SK-N-MC (cell line): ENCODE data around the gene KCNK17.

Experiments used
- EZH2 ChIP-seq: fragments of 200-600 bp; sonication (generic); IDR thresholded peaks from one replicate; pipeline ENCODE4 v1.6.1; 2017; ENCODE audit warnings: antibody characterized with exemption
- FOXP2 ChIP-seq: optimal IDR thresholded peaks from 2 replicates; pipeline ENCODE3; 2011; ENCODE audit warnings: mild to moderate bottlenecking, moderate library complexity; ENCODE audit not compliant: insufficient read depth; ENCODE audit errors: extremely low read length, control extremely low read depth
- POLR2AphosphoS5 ChIP-seq: IDR thresholded peaks from 2 replicates; pipeline ENCODE4 v1.6.1; 2012; ENCODE audit warnings: mild to moderate bottlenecking, low read depth, low read length, borderline replicate concordance

DNA sequence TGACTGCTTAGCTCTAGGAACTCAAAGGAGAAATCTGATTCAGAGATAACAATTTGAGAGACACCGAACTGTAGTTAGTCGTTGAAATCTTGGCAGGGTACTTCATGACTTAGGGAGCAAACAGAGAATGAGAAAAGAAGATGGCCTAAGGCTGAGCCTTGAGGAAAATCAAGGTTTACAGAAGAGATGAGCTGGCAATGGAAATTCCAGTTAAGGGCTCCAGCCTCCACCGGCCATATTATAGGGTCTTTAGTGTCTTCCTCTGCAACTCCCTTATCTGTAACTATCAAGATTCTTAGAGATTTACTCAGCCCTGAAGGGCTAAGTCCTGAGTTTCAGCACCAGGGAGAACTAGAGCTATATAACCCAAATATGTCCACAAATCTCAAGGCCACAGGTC is 26.6 kb downstream of the KCNK17 start:
- TF ChIP-seq POLR2AphosphoS5 (no peak), EZH2 (no peak), FOXP2 (no peak)
